Endothelial cell of umbilical vein (primary cell): ENCODE results near the gene C1orf216. TPM values are rescaled to one million over a fixed set of nuclear protein-coding genes. Genes with fewer than 3 reads are reported as not detected.

Source experiments
- BruUV-seq: library from RNA; stranded (reverse); fragments of 400-500 nt; replicated peaks from 2 replicates; lab custom pipeline; 2021; lab: Mats Ljungman, UMichigan
- CTCF ChIA-PET: fragments of 300-600, 350-600 bp; sonication (Branson Sonifier 250); formaldehyde crosslinking; loops from one replicate; lab custom pipeline; 2021; ENCODE audit warnings: antibody characterized with exemption, inconsistent platforms; lab: Charles Lee
- POLR2A ChIA-PET: fragments of 300-600, 350-600 bp; sonication (Branson Sonifier 250); formaldehyde crosslinking; loops from one replicate; lab custom pipeline; 2021; ENCODE audit warnings: antibody characterized with exemption, inconsistent platforms; lab: Charles Lee
- DNase-seq: peaks from one replicate; pipeline ENCODE4 v3.0.0-alpha.2; 2011; ENCODE audit warnings: low read depth, low spot score
- FAIRE-seq: peaks from 2 replicates; lab custom pipeline; 2011; peaks lifted over from hg19 to GRCh38; lab: Jason Lieb, UNC
- H2AFZ ChIP-seq: 2 replicates; pipeline ENCODE4 v1.6.0; 2012; ENCODE audit warnings: low read depth, low read length, control low read depth, inconsistent platforms
- H3K27ac ChIP-seq: 2 replicates; pipeline ENCODE4 v1.5.1; 2011; ENCODE audit warnings: low read depth, mild to moderate bottlenecking, control low read depth, low read length, moderate library complexity; ENCODE audit not compliant: insufficient read depth
- H3K27me3 ChIP-seq, 2 experiments: 2 replicates each; pipeline versions ENCODE4 v1.6.0 to v1.6.1; 2011; ENCODE audit warnings: low read length in 2 of 2, mixed read lengths in 1 of 2; ENCODE audit not compliant: control insufficient read depth in 2 of 2, insufficient read depth in 2 of 2
- H3K36me3 ChIP-seq, 2 experiments: 2 replicates in 1 of 2; 3 replicates in 1 of 2; pipeline ENCODE4 v1.5.1; 2011; ENCODE audit warnings: low read length in 2 of 2, mild to moderate bottlenecking in 1 of 2, moderate library complexity in 1 of 2; ENCODE audit not compliant: control insufficient read depth in 2 of 2, insufficient read depth in 2 of 2; ENCODE audit errors: extremely low read depth in 1 of 2
- H3K4me1 ChIP-seq: 3 replicates; pipeline ENCODE4 v1.5.1; 2011; ENCODE audit warnings: mild to moderate bottlenecking, low read length; ENCODE audit not compliant: control insufficient read depth, insufficient read depth; ENCODE audit errors: extremely low read depth
- H3K4me2 ChIP-seq: 2 replicates; pipeline ENCODE4 v1.6.1; 2011; ENCODE audit warnings: low read length, control low read depth, mixed read lengths; ENCODE audit not compliant: insufficient read depth
- H3K4me3 ChIP-seq, 3 experiments: fragments of 200-600 bp in 1 of 3; sonication (generic), shearing (Covaris generic) in 1 of 3; replicated peaks in 1 of 3; 2 replicates each; pipeline ENCODE4 v1.5.1; 2011 to 2016; ENCODE audit warnings: control low read depth in 3 of 3, low read length in 3 of 3, mild to moderate bottlenecking in 2 of 3, inconsistent platforms in 1 of 3, low read depth in 1 of 3, moderate library complexity in 1 of 3; ENCODE audit not compliant: insufficient read depth in 1 of 3
- H3K79me2 ChIP-seq: 2 replicates; pipeline ENCODE4 v1.6.0; 2012; ENCODE audit warnings: low read length, inconsistent platforms; ENCODE audit not compliant: control insufficient read depth, insufficient read depth
- H3K9ac ChIP-seq: replicated peaks from 2 replicates; pipeline ENCODE3; 2011; ENCODE audit warnings: low read length, control low read depth; ENCODE audit not compliant: insufficient read depth; ENCODE audit errors: extremely low read depth
- H3K9me1 ChIP-seq: replicated peaks from 3 replicates; pipeline ENCODE4 v1.6.0; 2011; ENCODE audit warnings: mild to moderate bottlenecking, low read length; ENCODE audit not compliant: control insufficient read depth, insufficient read depth; ENCODE audit errors: extremely low read depth
- H3K9me3 ChIP-seq: replicated peaks from 2 replicates; pipeline ENCODE4 v1.5.1; 2012; ENCODE audit warnings: low read length, inconsistent platforms; ENCODE audit not compliant: control insufficient read depth, insufficient read depth
- H4K20me1 ChIP-seq: replicated peaks from 2 replicates; pipeline ENCODE3; 2011; ENCODE audit warnings: mild to moderate bottlenecking, low read length; ENCODE audit not compliant: control insufficient read depth, insufficient read depth; ENCODE audit errors: extremely low read depth
- FOS ChIP-seq: IDR thresholded peaks from 2 replicates; pipeline ENCODE4 v1.6.1; 2011; ENCODE audit warnings: mild to moderate bottlenecking, low read length, moderate library complexity, borderline replicate concordance; ENCODE audit not compliant: insufficient read depth
- GATA2 ChIP-seq: IDR thresholded peaks from 2 replicates; pipeline ENCODE4 v1.7.0; 2011; ENCODE audit warnings: low read depth, mild to moderate bottlenecking, moderate library complexity, mixed read lengths, low read length; ENCODE audit not compliant: insufficient read length, insufficient read depth
- JUN ChIP-seq: IDR thresholded peaks from 2 replicates; pipeline ENCODE4 v1.6.1; 2011; ENCODE audit warnings: borderline replicate concordance, low read depth; ENCODE audit not compliant: insufficient read length, insufficient read depth
- MYC ChIP-seq: IDR thresholded peaks from one replicate; pipeline ENCODE4 v1.6.1; 2011; ENCODE audit warnings: mild to moderate bottlenecking, low read depth, low read length
- POLR2A ChIP-seq: IDR thresholded peaks from 2 replicates; pipeline ENCODE4 v1.6.1; 2012; ENCODE audit warnings: low read depth, mild to moderate bottlenecking, control low read depth, low read length
- POLR2AphosphoS5 ChIP-seq: IDR thresholded peaks from 2 replicates; pipeline ENCODE4 v1.6.1; 2012; ENCODE audit warnings: low read depth, mild to moderate bottlenecking, control low read depth, low read length, moderate library complexity; ENCODE audit not compliant: insufficient read depth
- dilution Hi-C: fragments of 300-500 bp; cut with MboI; formaldehyde crosslinking; loops from one replicate; pipeline ENCODE4 v1.15.0; 2019; ENCODE audit warnings: low sequenced_read_pairs; ENCODE audit not compliant: extremely low pct_ligation_motif_present
- intact Hi-C: fragments of 100-400 bp; cut with micrococcal nuclease; formaldehyde crosslinking; loops from one replicate; pipeline ENCODE4 v1.10.0; 2022
- polyA plus RNA-seq, 4 experiments: library from polyadenylated mRNA; depleted of rRNA in 3 of 4; stranded (reverse) in 3 of 4; unstranded in 1 of 4; fragments of >200 nt; gene quantifications; 2 replicates each; pipeline versions ENCODE4 v1.2.1 to v1.2.3, GENCODE V29; 2011 to 2012; ENCODE audit warnings: missing spikeins in 1 of 4
- total RNA-seq: library from RNA; stranded (reverse); gene quantifications from 2 replicates; pipeline ENCODE4 v1.2.3, GENCODE V29; 2021
- TF ChIP-seq, protein P1 (sequence below), 2 donors: IDR thresholded peaks; 1 replicate in 1 of 2; 2 replicates in 1 of 2; pipeline ENCODE4 v1.5.1; 2011; ENCODE audit warnings: low read length in 2 of 2, mild to moderate bottlenecking in 2 of 2, moderate library complexity in 2 of 2, control low read depth in 1 of 2, inconsistent platforms in 1 of 2, low read depth in 1 of 2; ENCODE audit not compliant: insufficient read depth in 1 of 2; ENCODE audit errors: extremely low read depth in 1 of 2

C1orf216 gene
- total and polyA plus RNA-seq, 2 donors (not counting 3 experiments of a cell fraction or from before 2014, with no cell fraction given), result 13.3 to 15.3 TPM

DNA sequence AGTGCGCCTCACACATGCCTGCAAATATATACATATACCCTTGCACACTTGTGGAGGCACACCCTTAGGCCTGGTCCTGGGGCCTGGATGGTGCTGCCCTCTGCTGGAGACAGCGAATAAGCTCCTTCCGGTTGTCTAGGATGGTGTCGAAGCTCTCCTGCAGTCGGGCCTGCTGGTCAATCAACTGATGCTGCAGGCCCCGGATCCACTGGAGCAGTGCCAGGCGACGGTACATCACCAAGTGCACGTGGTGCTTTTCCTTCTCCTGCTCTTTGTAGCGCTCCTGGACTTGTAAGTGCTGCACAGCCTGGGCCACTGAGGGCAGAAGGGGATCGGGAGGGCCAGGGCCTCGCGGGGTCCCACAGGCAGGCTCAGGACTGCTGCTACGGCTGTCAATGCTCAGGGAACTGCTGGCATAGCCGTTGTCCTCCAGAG is 3.1 kb downstream of the C1orf216 start:
- FAIRE-seq, result peak; percentile 87
- POLR2A ChIA-PET, result interaction anchor here (0.6 to 1.3 kb wide), 2 partner anchors 158 to 179 kb away, joined by 3 to 6 read pairs; partner anchors contain the start of gene NCDN
- no peaks in the 10 kb centered on the region for H3K9me1 ChIP-seq
- TF ChIP-seq FOS (no peak), JUN (no peak), POLR2AphosphoS5 (no peak), MYC (no peak), POLR2A (no peak), GATA2 (no peak)
- TF ChIP-seq, protein P1, sequence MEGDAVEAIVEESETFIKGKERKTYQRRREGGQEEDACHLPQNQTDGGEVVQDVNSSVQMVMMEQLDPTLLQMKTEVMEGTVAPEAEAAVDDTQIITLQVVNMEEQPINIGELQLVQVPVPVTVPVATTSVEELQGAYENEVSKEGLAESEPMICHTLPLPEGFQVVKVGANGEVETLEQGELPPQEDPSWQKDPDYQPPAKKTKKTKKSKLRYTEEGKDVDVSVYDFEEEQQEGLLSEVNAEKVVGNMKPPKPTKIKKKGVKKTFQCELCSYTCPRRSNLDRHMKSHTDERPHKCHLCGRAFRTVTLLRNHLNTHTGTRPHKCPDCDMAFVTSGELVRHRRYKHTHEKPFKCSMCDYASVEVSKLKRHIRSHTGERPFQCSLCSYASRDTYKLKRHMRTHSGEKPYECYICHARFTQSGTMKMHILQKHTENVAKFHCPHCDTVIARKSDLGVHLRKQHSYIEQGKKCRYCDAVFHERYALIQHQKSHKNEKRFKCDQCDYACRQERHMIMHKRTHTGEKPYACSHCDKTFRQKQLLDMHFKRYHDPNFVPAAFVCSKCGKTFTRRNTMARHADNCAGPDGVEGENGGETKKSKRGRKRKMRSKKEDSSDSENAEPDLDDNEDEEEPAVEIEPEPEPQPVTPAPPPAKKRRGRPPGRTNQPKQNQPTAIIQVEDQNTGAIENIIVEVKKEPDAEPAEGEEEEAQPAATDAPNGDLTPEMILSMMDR (IDR thresholded peaks at IDR 0.05; ENCODE audit: extremely low read depth in 1 of 2, insufficient read depth in 1 of 2, low read depth in 1 of 2, low read length in 2 of 2), result peak; percentile 85 to 89
- no peak overlapping the region for H3K27ac ChIP-seq
- intact Hi-C loops (loop anchor here (1.0 to 5.0 kb wide), 3 partner anchors 146 to 523 kb away; partner anchors contain the start of gene SFPQ), dilution Hi-C loops (no loop called here)
- H3K4me3 ChIP-seq, result no peak overlapping the region
- CTCF ChIA-PET, result interaction anchor here (0.5 to 5.6 kb wide), 59 partner anchors 10 to 863 kb away, joined by 3 to 117 read pairs (median 5); partner anchors contain the start of genes CLSPN, NCDN and TFAP2E
- no peaks in the 10 kb centered on the region for H3K27me3 ChIP-seq
- no peak overlapping the region for H2AFZ ChIP-seq
- no peak overlapping the region for H3K4me2 ChIP-seq
- peaks cover 0 to 12% of the 10 kb centered on the region in 2 experiments for H3K36me3 ChIP-seq
- peak; percentile 65 for DNase-seq
- no peaks in the 10 kb centered on the region for H4K20me1 ChIP-seq
- H3K79me2 ChIP-seq, result peaks cover 32% of the 10 kb centered on the region
- H3K9me3 ChIP-seq, result no peaks in the 10 kb centered on the region
- peaks cover 13% of the 10 kb centered on the region for H3K4me1 ChIP-seq
- no peak overlapping the region for H3K9ac ChIP-seq
- BruUV-seq, result no TSS peak
